K562 treated with DMSO at 1 percent for 4 hours (cell line): ENCODE measurements around the gene JCAD. TPM values are rescaled to one million over a fixed set of nuclear protein-coding genes. Genes with fewer than 3 reads are reported as not detected.

Experiments used
- total RNA-seq: library from RNA; unstranded; fragments of 300-600 nt; gene quantifications from 2 replicates; pipeline ENCODE4 v1.2.3, GENCODE V29; 2022; ENCODE audit not compliant: insufficient read depth

JCAD gene
- not detected in 2 replicates for total RNA-seq

GRCh38 chr10:30059209-30060107, at the start of gene JCAD:
Gene JCAD (minus strand): TSS chr10:30059586. CDS start chr10:30047812, 11,774 bp downstream.

